HG02973 (cell line): ENCODE measurements around the gene GNAI2.

Experiments used
- ATAC-seq: cut with Tn5 transposase; IDR thresholded peaks from one replicate; pipeline ENCODE4 v1.9.1; 2021; ENCODE audit warnings: moderate library complexity; ENCODE audit not compliant: unreplicated experiment

GNAI2 gene

GRCh38 chr3:50295553-50296431 lies 59.8 kb downstream of the GNAI2 start:
- ATAC-seq: no peak

- no peak for ATAC-seq
These were observed 60.8 kb downstream of the GNAI2 start for GRCh38 chr3:50296721-50297383.

DNA sequence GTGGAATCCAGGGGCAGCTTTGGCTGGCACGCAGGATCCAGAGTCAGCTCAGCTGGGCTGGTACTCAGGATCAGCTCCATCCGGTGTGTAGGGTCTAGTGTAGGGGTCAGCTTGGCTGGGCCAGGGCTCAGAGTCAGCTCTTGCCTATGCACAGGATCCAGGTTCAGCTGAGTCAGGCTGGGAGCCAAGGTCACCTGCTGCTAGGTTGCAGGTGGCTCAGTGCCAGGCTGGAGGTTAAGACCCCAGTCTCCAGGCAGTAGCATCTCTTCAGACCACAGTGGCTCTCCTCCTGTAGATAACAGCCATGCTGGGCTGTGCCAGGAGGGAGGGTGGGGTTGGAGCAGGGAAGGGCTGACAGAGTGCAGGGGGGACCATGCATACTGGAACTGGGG lies 61.4 kb downstream of the GNAI2 start:
- no peak for ATAC-seq

DNA sequence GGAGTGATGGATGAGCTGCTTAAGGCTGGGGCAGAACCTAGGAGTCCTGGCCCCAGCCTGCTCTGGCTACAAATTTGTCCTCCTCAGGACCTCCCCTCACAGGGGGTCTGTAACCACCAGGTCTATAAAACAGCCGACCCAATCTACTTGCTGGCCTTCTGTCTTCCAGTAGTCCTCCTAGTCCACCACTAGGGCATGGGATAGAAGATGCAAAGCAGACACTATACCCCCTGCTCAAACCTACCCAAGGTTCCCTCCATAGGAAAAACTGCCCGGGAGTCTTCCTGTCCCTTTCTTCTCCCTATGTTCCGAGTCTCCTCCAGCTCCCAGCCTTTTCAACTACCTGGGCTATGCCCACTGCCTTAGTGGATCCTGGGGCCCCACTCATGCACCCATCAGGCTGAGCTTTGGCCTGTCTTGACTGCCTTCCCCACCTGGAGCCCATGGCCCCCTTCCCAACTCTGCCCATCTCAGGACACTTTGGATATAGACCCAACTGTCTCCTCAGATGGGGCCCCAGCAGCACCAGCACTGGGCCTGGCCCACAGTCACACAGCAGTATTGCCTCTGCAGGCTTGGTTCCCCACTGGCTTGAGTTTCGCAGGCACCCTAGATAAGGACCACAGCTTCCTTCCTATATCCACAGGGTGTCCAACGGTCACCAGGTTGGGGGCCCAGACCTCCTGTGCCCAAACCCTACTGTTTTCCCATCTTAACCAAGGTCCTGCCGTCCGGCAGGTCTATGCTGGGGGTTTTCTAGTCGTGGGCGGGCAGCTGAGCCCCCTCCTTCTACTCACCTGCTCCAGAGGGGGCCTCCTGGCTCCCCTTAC lies 62.1 kb downstream of the GNAI2 start:
- no peak for ATAC-seq

DNA sequence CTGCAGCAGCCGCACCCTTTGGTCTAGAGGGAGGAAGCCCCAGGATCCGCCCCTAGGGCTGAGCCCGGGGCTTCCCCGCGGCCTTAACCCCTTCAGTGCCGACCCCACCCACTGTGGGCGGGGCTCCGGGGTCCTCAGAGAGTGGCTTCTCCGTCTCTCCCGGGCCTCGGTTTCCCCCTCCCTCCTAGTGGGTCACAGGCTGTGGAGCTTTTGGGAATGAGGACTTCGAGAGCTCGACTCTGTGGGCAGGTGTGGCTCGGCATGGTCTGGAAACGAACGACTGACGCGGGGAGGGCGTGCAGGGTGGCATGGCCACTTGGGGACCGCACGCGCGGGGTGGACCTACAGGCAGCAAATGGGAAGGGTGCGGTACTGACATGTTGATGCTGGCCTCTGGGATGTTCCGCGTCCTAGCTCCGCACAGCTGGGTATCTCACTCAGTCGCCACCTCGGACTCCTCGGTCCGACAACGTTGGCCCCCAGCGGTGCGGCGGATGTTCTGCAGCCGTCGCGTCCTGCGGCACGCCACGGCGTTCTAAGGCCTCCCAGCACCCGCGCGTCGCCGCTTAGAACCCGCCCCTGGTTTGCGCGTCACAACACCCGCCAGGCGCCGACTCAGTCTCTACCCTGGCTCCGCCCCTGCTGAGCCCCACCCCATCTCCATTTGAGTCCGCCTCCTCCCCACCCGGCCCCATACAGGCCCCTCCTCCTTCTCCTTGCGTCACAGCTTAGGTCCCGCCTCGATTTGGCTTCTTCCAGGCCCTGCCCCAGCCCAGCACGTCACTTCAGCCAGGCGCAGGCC lies 63.0 kb downstream of the GNAI2 start, which contains the start of the genes HYAL3 and NAA80:
Gene HYAL3, minus strand, starts transcription at position 570 of the 802 bp plus-strand sequence. CDS start 3,803 bp downstream, outside the sequence.
Gene NAA80, minus strand, starts transcription at position 570 of the 802 bp plus-strand sequence. CDS start 1,942 bp downstream, outside the sequence.
- peak; percentile 82 for ATAC-seq

DNA sequence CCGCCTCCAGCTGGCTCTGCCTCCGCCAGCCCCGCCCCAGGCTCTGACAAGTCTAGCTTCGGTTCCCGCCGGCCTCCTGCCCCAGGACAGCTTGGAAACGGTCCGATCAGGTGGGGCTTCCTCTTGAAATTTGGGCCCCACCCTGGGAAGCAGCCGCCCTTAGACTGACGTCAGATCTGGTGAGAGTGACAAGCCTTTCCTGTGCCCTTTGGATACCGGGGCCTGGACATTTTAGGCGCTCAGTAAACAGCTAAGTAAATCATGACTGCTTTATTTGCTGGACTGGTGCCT lies 63.6 kb downstream of the GNAI2 start:
- no peak for ATAC-seq

GRCh38 chr3:50299929-50300680 lies 64.1 kb downstream of the GNAI2 start:
- no peak for ATAC-seq

DNA sequence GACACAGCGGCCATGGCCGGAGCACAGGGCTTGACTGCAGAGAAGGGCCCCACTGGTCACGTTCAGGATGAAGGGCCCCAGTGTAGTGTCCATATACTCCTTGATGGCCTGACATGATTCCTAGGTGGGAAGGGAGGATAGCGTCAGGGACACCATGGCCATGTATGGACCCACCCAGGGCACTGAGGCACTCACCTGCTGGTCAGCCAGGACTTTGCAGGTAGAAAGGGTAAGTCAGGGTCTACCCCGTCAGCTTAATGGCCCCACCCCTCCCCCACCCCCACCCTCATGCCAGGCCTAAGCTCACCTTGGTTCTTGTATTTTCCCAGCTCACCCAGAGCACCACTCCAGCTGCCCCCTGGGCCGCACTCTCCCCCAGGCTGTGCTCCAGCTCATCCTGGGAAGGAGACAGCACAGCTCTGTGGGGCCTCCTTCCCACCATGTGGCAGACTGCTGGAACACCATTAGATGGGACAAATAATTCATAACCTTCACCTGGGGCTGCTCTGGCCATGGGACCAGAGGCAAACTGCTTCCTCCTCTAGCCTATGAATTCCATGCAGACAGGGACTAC lies 64.8 kb downstream of the GNAI2 start:
- ATAC-seq: no peak

DNA sequence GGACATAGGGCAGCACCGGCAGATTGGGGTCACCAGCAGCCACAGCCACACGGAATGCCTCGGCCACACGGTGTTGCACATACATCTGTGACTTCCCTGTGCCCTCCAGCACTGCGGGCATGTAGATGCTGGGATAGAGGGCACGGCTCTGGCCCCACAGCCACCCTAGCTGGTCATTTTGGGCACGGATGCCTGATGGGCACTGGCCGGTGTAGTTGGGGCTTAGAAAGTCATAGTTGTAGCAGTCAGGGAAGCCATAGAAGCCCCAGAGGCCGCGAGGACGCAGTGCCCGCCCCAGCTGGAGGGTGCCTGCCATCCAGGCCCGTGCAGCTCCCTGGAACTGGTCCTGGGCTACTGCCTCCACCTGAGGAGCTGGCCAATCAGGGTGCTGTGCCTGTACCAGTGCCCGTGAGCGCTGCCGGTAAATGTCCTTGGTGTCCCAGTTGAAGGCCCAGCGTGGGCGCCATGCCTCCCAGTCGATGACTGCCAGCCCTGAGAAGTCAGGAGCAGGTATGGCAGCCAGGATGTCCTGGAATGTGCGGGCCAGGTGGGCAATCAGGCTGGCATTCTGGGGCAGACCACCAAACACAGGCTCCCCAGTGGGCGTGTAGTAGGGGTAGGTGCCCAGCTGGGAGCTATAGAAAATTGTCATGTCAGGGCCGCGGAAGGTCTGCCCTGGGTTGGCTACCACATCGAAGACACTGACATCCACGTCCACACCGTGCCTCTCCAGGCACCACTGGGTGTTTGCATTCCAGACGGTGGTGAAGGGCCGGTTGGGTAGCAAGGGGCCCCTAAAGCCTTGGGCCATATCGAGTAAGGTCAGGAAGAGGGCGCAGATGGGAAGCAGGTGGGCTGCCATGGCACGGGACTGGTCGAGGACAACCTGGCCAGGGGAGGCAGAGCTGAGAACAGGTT lies 66.3 kb downstream of the GNAI2 start:
- ATAC-seq: no peak

DNA sequence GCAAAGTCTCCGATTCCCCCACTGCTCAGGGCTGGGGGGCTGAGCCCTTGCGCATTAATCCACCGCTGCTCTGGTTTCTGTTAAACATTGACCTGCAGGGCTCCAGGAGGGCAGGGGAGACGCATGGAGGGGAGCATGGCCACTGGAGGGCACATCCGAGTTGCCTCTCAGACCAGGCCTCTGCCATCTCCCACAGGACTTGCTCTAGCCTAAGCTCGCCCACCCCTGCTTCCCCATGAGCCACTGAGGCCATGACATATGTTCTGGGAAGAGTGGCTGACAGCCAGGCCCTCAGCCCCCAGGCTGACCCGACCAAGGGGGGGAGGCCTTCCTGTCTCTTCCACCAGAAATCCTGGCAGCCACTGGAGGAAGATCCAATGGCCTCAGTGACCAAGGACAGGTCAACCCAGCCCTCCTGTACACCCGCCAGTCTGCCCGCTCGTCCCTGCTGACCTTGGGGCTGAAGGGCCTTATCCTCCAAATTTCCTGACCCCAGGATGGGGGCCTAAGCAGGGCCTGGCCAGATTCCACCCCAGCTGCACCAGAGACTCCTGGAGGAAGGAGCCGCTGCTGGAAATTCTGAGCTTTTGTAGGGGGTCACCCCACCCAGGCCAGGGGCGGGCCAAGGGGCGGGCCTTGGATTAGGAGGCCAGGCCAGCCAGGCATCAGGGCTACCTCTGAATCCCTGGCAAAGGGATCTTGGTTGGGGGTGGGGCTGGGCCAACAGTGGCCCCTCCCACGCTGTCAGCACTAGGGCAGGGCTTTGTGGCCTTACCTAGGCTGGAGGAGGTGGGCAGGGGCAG lies 67.2 kb downstream of the GNAI2 start, which contains the start of gene HYAL1:
Gene HYAL1, minus strand, starts transcription at position 562 of the 803 bp plus-strand sequence. CDS start 618 bp downstream, outside the sequence.
- no peak for ATAC-seq

DNA sequence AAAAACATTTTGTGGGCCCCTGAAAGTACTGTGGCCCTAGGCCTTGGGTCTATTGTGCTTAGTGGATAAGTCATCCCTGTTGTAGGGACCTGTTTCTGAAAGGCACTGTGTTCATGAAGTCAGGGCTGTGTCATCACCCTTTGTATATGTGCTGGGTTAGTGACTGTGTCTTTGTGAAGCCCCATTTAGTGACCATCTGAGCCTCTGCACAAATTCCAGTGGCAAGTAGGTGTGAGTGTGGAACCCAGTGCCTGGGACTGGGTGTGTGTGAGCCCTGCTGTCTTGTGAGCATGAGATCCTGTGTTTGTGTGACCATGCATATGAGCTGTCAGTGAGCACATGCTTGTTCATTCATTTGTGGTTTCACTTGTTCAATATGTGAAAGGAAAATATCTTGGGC lies 68.6 kb downstream of the GNAI2 start:
- ATAC-seq: no peak
